ENCODE data around the gene ADAMTS14.
A peak's percentile ranks its signal among the peaks of the same experiment; 100 is the strongest.

The ADAMTS14 gene

GRCh38 chr10:70773965-70774809 lies 101.9 kb downstream of the ADAMTS14 start:
- no peak for DNase-seq

GRCh38 chr10:70774810-70775678 lies 102.7 kb downstream of the ADAMTS14 start:
- DNase-seq, result no peak

- no peak for DNase-seq
Measured at GRCh38 chr10:70775679-70776454, 103.6 kb downstream of the ADAMTS14 start.

DNA sequence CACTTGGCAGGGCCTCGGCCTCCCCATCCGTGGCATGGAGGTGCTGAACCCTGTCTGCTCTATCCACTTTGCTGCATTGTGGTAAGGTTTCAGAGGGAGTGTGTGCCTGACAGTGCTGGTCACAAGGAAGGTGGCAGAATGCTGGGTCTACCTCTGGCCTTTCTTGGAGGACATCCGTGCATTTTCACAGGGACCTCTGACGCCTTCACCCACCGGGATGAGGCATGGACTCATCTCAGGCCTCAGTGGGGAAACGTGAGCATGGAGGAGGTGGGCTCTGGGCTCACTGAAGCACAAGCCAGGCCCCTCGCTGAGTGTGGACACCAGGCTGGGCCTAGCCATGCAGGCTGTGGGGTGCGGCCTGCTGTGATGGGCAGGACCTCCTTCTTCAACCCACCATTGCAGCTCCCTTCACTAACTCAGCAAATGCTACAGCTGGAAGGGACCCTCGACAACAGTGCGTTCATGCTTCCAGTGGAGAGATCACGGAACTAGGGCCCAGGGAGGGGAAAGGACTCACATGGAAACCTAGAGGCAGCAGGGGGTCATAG lies 104.2 kb downstream of the ADAMTS14 start:
- no peak for DNase-seq

DNA sequence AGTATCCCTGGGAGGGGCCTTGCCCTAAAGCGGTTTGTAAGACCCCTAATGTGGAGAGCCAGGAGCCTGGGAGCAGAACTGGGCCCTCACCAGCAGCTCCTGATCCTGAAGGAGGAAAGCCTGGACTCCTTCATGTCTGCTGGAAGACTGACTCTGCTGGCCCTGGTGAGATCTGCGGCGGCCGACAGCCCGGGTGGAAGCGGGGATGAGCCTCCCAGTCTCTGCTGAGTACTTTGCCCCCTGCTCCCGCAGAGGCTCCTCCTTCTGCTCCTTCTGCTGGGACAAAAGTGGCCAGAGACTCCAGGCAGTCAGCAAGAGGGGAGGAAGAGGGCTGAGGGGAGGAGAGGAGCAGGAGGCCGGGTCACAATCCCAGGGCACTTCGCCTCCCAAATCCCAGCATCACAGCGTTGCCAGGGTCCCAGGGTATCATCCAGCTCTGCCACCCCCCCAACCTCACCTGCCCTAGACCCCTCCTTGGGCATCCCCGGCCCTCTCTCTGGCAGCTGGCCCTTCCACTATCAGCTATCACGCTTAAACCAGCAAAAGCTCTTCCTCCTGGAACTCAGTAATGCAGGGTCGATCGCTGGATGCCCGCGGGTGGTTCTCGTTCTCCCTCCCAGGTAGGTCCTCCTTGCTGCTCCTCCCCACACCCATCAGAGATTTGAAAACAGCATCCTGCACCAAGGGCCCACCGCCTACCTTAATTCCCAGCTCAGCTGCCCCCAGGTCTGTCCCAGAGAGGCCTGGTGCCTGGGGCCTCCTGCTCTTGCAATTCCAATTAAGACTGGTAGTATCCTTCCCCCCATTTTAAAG lies 105.0 kb downstream of the ADAMTS14 start:
- no peak for DNase-seq

GRCh38 chr10:70778267-70778924 lies 106.1 kb downstream of the ADAMTS14 start:
- no peak for DNase-seq

DNA sequence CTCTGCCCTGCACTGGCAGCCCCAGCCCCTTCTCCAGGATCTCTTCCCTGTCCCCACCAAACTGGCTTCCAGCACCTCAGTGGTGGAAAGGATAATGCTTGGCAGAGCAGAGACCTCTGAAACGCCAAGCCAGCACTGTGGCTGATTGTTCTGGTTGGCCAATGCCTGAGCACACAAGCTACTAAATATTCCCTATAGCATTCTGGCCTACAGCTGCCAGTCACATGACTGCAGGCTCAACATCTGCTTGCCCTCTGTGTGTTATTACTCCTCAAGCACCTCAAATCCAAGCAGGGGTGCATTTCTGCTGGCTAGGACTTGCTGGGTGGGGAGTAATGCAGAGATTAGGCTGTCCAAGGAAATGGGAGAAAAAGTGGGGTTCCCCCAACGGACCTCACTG lies 106.8 kb downstream of the ADAMTS14 start:
- DNase-seq, result peak; percentile 11

- DNase-seq, result no peak
Measured at GRCh38 chr10:70779511-70780369, 107.4 kb downstream of the ADAMTS14 start.

DNA sequence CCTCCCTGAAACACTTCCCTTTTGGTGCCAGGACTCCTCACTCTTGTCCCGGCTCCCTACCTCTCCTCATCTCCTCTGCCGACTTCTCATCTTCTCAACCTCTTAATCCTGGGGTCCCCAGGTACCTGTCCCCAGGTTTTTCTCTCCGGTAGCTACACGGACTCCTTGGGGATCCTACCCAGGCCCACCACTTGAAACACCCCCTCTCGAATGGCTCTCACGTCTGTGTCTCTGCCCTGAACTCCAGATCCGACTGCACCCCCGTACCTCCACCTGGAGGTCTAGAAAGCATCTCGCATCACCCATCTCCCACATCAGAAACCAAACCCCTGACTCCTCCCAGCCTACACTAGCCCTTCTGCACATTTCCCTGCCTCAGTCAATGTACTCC lies 108.1 kb downstream of the ADAMTS14 start:
- DNase-seq, result no peak

DNA sequence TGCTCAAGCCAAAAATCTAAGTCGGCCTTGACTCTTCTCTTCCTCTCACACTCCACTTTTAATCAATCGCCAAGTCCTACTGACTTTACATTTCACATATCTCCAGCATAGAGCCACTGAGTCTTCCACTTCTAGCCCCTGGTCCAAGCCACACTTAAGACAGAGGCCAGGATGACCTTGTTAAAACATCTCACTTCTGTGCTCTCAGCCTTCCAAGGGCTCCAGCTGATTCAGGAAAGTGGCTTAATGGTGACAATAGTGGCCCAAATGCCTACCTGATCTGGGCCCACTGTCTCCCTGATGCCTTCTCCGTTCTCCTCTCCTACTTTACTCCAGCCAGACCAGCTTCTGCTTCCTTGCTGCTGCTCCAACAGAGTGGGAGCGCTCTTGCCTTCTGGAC lies 108.5 kb downstream of the ADAMTS14 start:
- DNase-seq, result no peak

GRCh38 chr10:70781461-70782051 lies 109.2 kb downstream of the ADAMTS14 start:
- DNase-seq, result no peak

- peak; percentile 11 for DNase-seq
Measured at GRCh38 chr10:70782086-70782745, 109.9 kb downstream of the ADAMTS14 start.

GRCh38 chr10:70782746-70783680 lies 110.7 kb downstream of the ADAMTS14 start:
- DNase-seq, result no peak

GRCh38 chr10:70784016-70784415 lies 111.7 kb downstream of the ADAMTS14 start:
- DNase-seq, result no peak

DNA sequence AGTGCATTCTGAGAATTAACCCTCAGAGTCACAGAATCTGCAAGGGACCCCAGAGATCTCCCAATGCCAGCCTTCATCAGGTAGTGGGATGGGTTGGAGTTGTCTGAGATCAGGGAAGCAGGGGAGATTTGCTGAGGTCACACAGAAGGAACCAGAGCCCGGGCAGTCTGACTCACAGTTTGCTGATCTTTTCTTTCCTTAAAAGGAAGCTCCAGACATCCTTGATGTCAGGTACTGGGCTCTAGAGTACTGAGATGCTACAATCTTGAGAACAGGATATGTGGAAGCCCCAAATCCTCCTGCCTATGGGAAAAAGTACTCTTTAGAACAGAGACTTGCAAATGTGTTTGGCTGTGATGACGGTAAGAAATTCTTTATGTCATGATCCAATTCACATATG lies 112.2 kb downstream of the ADAMTS14 start:
- no peak for DNase-seq

GRCh38 chr10:70785190-70785589 lies 112.9 kb downstream of the ADAMTS14 start, which contains the start of gene TBATA:
Gene TBATA, minus strand, starts transcription at chr10:70785377. Its CDS starts 1,998 bp downstream, at chr10:70783379.
- DNase-seq, result no peak

DNA sequence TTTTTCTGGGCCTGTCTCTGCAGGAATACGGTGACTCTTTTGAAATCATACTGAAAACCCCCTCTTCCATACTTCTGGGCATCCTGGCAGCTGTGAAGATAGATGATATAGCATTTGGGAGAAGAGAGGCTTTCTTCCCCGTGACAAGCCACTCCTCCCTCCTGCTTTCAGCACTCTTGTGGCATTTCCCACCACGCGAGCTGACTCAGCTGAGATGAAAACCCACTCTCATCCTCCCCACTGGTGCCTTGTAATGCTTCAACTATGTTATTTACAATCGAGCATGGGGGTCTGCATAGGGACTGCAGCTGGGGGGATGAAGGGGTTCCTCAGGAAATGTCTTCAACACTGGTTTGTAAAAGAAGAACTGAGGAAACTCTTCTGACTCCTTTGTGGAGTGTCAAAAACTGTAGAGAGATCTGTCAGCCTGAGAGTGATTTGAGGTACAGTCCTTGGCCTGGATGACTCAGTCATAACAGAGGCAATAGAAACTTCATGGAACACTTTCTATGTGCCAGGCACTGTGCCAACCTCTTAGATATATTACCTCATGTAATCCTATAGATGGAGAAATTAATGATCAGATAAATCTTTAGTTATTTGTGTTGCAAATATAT lies 114.6 kb downstream of the ADAMTS14 start:
- DNase-seq, result peak; percentile 14

Measured in RPMI8226 (cell line).